Endothelial cell of umbilical vein (primary cell): Measurements from ENCODE around the gene KIAA1217. TPM values are rescaled to one million over a fixed set of nuclear protein-coding genes. Genes with fewer than 3 reads are reported as not detected.

Experiments used
- BruUV-seq: library from RNA; stranded (reverse); fragments of 400-500 nt; replicated peaks from 2 replicates; lab custom pipeline; 2021; lab: Mats Ljungman, UMichigan
- CTCF ChIA-PET: fragments of 300-600, 350-600 bp; sonication (Branson Sonifier 250); formaldehyde crosslinking; loops from one replicate; lab custom pipeline; 2021; ENCODE audit warnings: antibody characterized with exemption, inconsistent platforms; lab: Charles Lee
- POLR2A ChIA-PET: fragments of 300-600, 350-600 bp; sonication (Branson Sonifier 250); formaldehyde crosslinking; loops from one replicate; lab custom pipeline; 2021; ENCODE audit warnings: antibody characterized with exemption, inconsistent platforms; lab: Charles Lee
- DNase-seq: peaks from one replicate; pipeline ENCODE4 v3.0.0-alpha.2; 2011; ENCODE audit warnings: low read depth, low spot score
- FAIRE-seq: peaks from 2 replicates; lab custom pipeline; 2011; peaks lifted over from hg19 to GRCh38; lab: Jason Lieb, UNC
- H2AFZ ChIP-seq: 2 replicates; pipeline ENCODE4 v1.6.0; 2012; ENCODE audit warnings: low read depth, low read length, control low read depth, inconsistent platforms
- H3K27ac ChIP-seq: 2 replicates; pipeline ENCODE4 v1.5.1; 2011; ENCODE audit warnings: low read depth, mild to moderate bottlenecking, control low read depth, low read length, moderate library complexity; ENCODE audit not compliant: insufficient read depth
- H3K27me3 ChIP-seq, 2 experiments: 2 replicates each; pipeline versions ENCODE4 v1.6.0 to v1.6.1; 2011; ENCODE audit warnings: low read length in 2 of 2, mixed read lengths in 1 of 2; ENCODE audit not compliant: control insufficient read depth in 2 of 2, insufficient read depth in 2 of 2
- H3K36me3 ChIP-seq, 2 experiments: 2 replicates in 1 of 2; 3 replicates in 1 of 2; pipeline ENCODE4 v1.5.1; 2011; ENCODE audit warnings: low read length in 2 of 2, mild to moderate bottlenecking in 1 of 2, moderate library complexity in 1 of 2; ENCODE audit not compliant: control insufficient read depth in 2 of 2, insufficient read depth in 2 of 2; ENCODE audit errors: extremely low read depth in 1 of 2
- H3K4me1 ChIP-seq: 3 replicates; pipeline ENCODE4 v1.5.1; 2011; ENCODE audit warnings: mild to moderate bottlenecking, low read length; ENCODE audit not compliant: control insufficient read depth, insufficient read depth; ENCODE audit errors: extremely low read depth
- H3K4me2 ChIP-seq: 2 replicates; pipeline ENCODE4 v1.6.1; 2011; ENCODE audit warnings: low read length, control low read depth, mixed read lengths; ENCODE audit not compliant: insufficient read depth
- H3K4me3 ChIP-seq, 3 experiments: fragments of 200-600 bp in 1 of 3; sonication (generic), shearing (Covaris generic) in 1 of 3; replicated peaks in 1 of 3; 2 replicates each; pipeline ENCODE4 v1.5.1; 2011 to 2016; ENCODE audit warnings: control low read depth in 3 of 3, low read length in 3 of 3, mild to moderate bottlenecking in 2 of 3, inconsistent platforms in 1 of 3, low read depth in 1 of 3, moderate library complexity in 1 of 3; ENCODE audit not compliant: insufficient read depth in 1 of 3
- H3K79me2 ChIP-seq: 2 replicates; pipeline ENCODE4 v1.6.0; 2012; ENCODE audit warnings: low read length, inconsistent platforms; ENCODE audit not compliant: control insufficient read depth, insufficient read depth
- H3K9ac ChIP-seq: replicated peaks from 2 replicates; pipeline ENCODE3; 2011; ENCODE audit warnings: low read length, control low read depth; ENCODE audit not compliant: insufficient read depth; ENCODE audit errors: extremely low read depth
- H3K9me1 ChIP-seq: replicated peaks from 3 replicates; pipeline ENCODE4 v1.6.0; 2011; ENCODE audit warnings: mild to moderate bottlenecking, low read length; ENCODE audit not compliant: control insufficient read depth, insufficient read depth; ENCODE audit errors: extremely low read depth
- H3K9me3 ChIP-seq: replicated peaks from 2 replicates; pipeline ENCODE4 v1.5.1; 2012; ENCODE audit warnings: low read length, inconsistent platforms; ENCODE audit not compliant: control insufficient read depth, insufficient read depth
- H4K20me1 ChIP-seq: replicated peaks from 2 replicates; pipeline ENCODE3; 2011; ENCODE audit warnings: mild to moderate bottlenecking, low read length; ENCODE audit not compliant: control insufficient read depth, insufficient read depth; ENCODE audit errors: extremely low read depth
- EZH2 ChIP-seq: IDR thresholded peaks from 2 replicates; pipeline ENCODE4 v1.6.1; 2012; ENCODE audit warnings: borderline replicate concordance, low read depth, mild to moderate bottlenecking, moderate library complexity, low read length, inconsistent platforms; ENCODE audit not compliant: severe bottlenecking
- FOS ChIP-seq: IDR thresholded peaks from 2 replicates; pipeline ENCODE4 v1.6.1; 2011; ENCODE audit warnings: mild to moderate bottlenecking, low read length, moderate library complexity, borderline replicate concordance; ENCODE audit not compliant: insufficient read depth
- GATA2 ChIP-seq: IDR thresholded peaks from 2 replicates; pipeline ENCODE4 v1.7.0; 2011; ENCODE audit warnings: low read depth, mild to moderate bottlenecking, moderate library complexity, mixed read lengths, low read length; ENCODE audit not compliant: insufficient read length, insufficient read depth
- JUN ChIP-seq: IDR thresholded peaks from 2 replicates; pipeline ENCODE4 v1.6.1; 2011; ENCODE audit warnings: borderline replicate concordance, low read depth; ENCODE audit not compliant: insufficient read length, insufficient read depth
- MYC ChIP-seq: IDR thresholded peaks from one replicate; pipeline ENCODE4 v1.6.1; 2011; ENCODE audit warnings: mild to moderate bottlenecking, low read depth, low read length
- POLR2A ChIP-seq: IDR thresholded peaks from 2 replicates; pipeline ENCODE4 v1.6.1; 2012; ENCODE audit warnings: low read depth, mild to moderate bottlenecking, control low read depth, low read length
- POLR2AphosphoS5 ChIP-seq: IDR thresholded peaks from 2 replicates; pipeline ENCODE4 v1.6.1; 2012; ENCODE audit warnings: low read depth, mild to moderate bottlenecking, control low read depth, low read length, moderate library complexity; ENCODE audit not compliant: insufficient read depth
- dilution Hi-C: fragments of 300-500 bp; cut with MboI; formaldehyde crosslinking; loops from one replicate; pipeline ENCODE4 v1.15.0; 2019; ENCODE audit warnings: low sequenced_read_pairs; ENCODE audit not compliant: extremely low pct_ligation_motif_present
- intact Hi-C: fragments of 100-400 bp; cut with micrococcal nuclease; formaldehyde crosslinking; loops from one replicate; pipeline ENCODE4 v1.10.0; 2022
- polyA plus RNA-seq, 4 experiments: library from polyadenylated mRNA; depleted of rRNA in 3 of 4; stranded (reverse) in 3 of 4; unstranded in 1 of 4; fragments of >200 nt; gene quantifications; 2 replicates each; pipeline versions ENCODE4 v1.2.1 to v1.2.3, GENCODE V29; 2011 to 2012; ENCODE audit warnings: missing spikeins in 1 of 4
- total RNA-seq: library from RNA; stranded (reverse); gene quantifications from 2 replicates; pipeline ENCODE4 v1.2.3, GENCODE V29; 2021
- TF ChIP-seq, protein P1 (sequence below), 2 donors: IDR thresholded peaks; 1 replicate in 1 of 2; 2 replicates in 1 of 2; pipeline ENCODE4 v1.5.1; 2011; ENCODE audit warnings: low read length in 2 of 2, mild to moderate bottlenecking in 2 of 2, moderate library complexity in 2 of 2, control low read depth in 1 of 2, inconsistent platforms in 1 of 2, low read depth in 1 of 2; ENCODE audit not compliant: insufficient read depth in 1 of 2; ENCODE audit errors: extremely low read depth in 1 of 2
- TF ChIP-seq, protein P2 (sequence below): IDR thresholded peaks from 2 replicates; pipeline ENCODE4 v1.6.1; 2011; ENCODE audit not compliant: insufficient read depth, insufficient read length

Gene KIAA1217
- total and polyA plus RNA-seq, 2 donors (not counting 3 experiments of a cell fraction or from before 2014, with no cell fraction given), result 0.83 to 10.3 TPM

DNA sequence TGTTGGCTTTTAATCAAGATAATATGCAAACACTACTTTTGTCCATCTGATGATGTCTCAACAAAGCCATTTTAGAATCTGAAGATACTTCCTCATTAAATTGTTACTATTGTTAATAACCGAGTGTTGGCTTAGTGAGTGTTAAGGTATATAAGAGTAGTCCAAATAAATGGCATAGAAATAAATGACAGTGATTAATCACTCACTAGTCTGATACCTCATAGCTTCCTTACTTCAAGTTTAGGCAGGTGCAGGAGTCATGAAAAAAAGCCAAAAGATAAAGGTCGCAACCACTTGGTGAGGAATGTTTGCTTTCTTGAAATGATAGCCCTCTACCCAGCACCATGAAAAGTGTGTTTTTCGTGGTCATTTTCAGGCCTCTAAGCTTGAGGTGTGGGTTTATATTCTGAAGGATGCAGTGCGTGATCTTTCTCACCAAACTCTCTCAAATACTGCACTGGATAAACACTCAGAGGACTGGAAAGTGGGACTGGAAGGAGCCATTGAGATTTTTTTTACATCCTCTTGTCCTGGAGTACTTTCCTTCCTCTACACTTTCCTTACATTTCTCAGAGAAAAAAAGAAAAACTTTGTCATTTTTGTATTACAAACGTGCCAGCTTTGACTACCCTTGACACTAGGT, 138.1 kb downstream of the KIAA1217 start:
- POLR2A ChIA-PET, result interaction anchor here (0.7 kb wide), 1 partner anchor 123 kb away, joined by 3 read pairs; no protein-coding TSS in a partner anchor

More for the DNA sequence above, 138.1 kb downstream of the KIAA1217 start:
- BruUV-seq, result no TSS peak
- dilution Hi-C loops, result no loop called here
- no peaks in the 10 kb centered on the region for H3K79me2 ChIP-seq
- DNase-seq (no peak), FAIRE-seq (no peak)
- no peaks in the 10 kb centered on the region for H3K9me3 ChIP-seq
- no peak overlapping the region for H3K4me2 ChIP-seq
- no peaks in the 10 kb centered on the region for H3K36me3 ChIP-seq
- no peaks in the 10 kb centered on the region for H4K20me1 ChIP-seq
- H3K9me1 ChIP-seq, result no peaks in the 10 kb centered on the region
- CTCF ChIA-PET, result no interaction called here
- intact Hi-C loops, result no loop called here
- H3K27ac ChIP-seq, result no peak overlapping the region
- no peak overlapping the region for H2AFZ ChIP-seq
- H3K27me3 ChIP-seq, result no peaks in the 10 kb centered on the region
- TF ChIP-seq MYC (no peak), POLR2A (no peak), GATA2 (no peak), JUN (no peak), POLR2AphosphoS5 (no peak), EZH2 (no peak), FOS (no peak)
- TF ChIP-seq, protein P1, sequence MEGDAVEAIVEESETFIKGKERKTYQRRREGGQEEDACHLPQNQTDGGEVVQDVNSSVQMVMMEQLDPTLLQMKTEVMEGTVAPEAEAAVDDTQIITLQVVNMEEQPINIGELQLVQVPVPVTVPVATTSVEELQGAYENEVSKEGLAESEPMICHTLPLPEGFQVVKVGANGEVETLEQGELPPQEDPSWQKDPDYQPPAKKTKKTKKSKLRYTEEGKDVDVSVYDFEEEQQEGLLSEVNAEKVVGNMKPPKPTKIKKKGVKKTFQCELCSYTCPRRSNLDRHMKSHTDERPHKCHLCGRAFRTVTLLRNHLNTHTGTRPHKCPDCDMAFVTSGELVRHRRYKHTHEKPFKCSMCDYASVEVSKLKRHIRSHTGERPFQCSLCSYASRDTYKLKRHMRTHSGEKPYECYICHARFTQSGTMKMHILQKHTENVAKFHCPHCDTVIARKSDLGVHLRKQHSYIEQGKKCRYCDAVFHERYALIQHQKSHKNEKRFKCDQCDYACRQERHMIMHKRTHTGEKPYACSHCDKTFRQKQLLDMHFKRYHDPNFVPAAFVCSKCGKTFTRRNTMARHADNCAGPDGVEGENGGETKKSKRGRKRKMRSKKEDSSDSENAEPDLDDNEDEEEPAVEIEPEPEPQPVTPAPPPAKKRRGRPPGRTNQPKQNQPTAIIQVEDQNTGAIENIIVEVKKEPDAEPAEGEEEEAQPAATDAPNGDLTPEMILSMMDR (IDR thresholded peaks at IDR 0.05; ENCODE audit: extremely low read depth in 1 of 2, insufficient read depth in 1 of 2, low read depth in 1 of 2, low read length in 2 of 2), result no peak
- TF ChIP-seq, protein P2, sequence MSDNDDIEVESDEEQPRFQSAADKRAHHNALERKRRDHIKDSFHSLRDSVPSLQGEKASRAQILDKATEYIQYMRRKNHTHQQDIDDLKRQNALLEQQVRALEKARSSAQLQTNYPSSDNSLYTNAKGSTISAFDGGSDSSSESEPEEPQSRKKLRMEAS, result no peak
- H3K4me1 ChIP-seq, result no peaks in the 10 kb centered on the region
- H3K9ac ChIP-seq, result no peak overlapping the region
- H3K4me3 ChIP-seq, result no peak overlapping the region
